Activated CD4-positive, alpha-beta T cell treated with anti-CD3 and anti-CD28 coated beads for 24 hours (primary cell): ENCODE data around the gene CCNQ.

ENCODE experiments used
- DNase-seq, 2 donors: peaks; one replicate each; pipeline ENCODE4 v3.0.0-alpha.2; 2020; ENCODE audit warnings: low read depth in 2 of 2

Gene CCNQ

DNA sequence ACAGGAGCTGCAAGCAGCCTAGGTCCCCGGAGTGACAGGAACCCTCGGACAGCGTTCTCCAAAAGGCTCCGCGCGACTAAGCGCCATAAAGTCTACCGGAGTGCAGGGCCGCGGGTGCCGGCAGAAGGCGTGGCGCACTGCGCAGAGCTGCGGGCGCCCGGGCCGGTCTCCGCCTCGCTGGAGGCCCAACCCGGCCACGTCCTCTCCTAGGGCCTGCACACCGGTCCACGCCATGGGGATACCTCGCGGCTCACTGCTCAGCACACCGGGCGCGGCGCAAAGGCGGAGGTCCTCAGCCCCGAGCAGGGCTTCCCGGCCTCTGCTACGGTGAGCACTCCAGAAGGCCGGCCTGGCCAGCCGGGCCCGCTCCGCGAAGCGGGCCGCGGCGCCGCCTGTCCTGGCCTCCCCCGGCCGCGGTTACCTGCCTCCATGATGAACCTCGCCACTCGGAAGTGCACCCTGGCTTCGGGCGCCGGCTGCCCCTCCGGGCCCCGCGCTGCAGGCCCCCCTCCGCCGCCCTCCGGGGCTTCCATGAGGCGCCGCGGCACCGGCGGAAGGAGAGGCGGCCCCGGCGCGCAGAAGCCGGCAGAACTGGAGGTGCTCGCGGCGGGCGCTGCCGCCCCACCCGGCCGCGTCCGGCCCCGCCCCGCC, at the start of gene CCNQ:
Gene CCNQ, minus strand, starts transcription at position 599 of the 651 bp plus-strand sequence. Its CDS starts 66 bp downstream, at position 533.
- DNase-seq = no peak

- DNase-seq = no peak
Measured at GRCh38 chrX:153647461-153648357, 48.8 kb upstream of the CCNQ start.

- no peak for DNase-seq
Measured at GRCh38 chrX:153646620-153647373, 47.9 kb upstream of the CCNQ start, which contains the start of gene DUSP9. Gene DUSP9, plus strand, starts transcription at chrX:153647203. Its CDS starts 751 bp downstream, at chrX:153647954.

DNA sequence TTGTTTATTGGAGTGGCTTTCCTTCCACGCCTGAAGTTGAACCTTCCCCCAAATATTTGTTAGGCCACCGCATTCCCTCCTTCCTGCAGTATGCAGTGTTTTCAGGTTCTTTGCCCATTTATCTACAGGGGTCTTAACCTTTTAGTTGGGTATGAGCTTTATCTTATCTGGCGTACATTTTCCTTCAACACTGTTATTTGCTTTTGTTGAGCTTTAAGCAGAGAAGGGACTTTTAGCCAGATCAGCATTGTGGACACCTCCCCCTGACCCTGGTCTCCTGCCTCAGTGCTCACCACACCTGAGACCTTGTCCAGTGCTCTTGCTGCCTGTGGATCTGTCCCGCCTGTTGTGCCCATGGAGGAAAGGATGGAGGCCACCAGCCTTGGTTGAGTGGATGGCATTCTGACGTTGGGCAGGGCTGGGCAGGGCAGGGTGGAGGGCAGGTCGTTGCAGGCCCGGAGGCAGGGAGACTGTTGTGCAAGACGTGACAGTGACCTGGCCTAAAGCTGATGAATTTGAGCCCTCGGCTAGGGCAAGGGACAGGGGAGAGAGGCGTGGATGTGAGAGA, 47.1 kb upstream of the CCNQ start:
- no peak for DNase-seq

DNA sequence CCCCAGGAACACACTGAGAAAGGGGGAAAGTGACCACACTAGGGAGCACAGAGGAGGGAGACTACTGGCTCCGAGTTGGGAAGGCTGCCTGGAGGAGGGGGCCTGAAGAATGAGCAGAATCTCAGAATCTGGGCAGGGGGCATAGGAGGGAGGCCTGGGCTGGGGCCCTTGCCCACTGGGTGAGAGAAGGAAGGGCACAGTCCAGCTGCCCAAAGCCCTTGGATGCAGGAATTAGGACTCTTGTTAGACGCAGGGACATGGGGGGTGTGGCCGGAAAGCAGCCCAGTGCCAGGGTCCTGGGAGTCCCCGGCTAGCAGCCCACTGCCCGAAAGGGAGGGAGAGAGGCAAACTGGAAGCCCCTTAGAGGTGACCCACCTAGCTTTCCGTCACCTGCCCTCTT, 46.2 kb upstream of the CCNQ start:
- DNase-seq = no peak

- DNase-seq = no peak
Measured at GRCh38 chrX:153644356-153645125, 45.6 kb upstream of the CCNQ start.

GRCh38 chrX:153643431-153644351, 44.8 kb upstream of the CCNQ start:
- DNase-seq = no peak

DNA sequence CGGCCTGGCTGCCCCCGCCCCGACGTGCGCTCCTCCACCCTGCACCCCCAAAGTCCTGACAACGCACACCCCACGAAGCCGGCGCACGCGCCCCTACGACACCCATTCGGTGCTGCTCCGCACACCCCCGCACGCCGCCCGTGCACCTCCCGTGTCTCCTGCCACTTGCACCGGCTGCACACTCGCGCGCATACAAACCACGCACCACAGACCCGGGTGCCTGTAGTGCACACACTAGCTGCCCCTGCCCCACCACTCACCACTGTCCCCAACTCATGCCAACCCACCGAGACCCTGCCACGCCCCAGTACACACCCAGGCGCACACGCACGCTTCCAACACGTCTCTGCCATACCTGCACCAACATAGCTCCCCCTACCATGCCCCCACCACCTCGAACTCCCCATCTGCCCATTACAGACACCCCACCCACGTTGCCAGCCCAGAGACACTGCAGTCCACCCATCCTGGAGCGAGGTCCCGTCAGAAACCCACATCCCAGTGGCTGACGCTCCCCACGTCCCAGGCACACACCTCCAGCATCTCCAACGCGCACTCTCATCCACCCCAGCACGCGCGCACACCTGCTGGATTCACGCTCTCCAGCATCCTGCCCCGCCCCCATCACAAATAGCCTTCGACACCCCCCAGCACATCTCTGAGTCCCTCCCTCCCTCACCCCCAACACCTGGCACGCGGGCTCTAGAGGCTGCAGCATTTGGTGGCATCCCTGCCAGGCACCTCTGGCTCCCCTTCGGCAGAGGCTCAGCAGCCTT, 43.9 kb upstream of the CCNQ start:
- DNase-seq = no peak

GRCh38 chrX:153642051-153642654, 43.2 kb upstream of the CCNQ start:
- no peak for DNase-seq

DNA sequence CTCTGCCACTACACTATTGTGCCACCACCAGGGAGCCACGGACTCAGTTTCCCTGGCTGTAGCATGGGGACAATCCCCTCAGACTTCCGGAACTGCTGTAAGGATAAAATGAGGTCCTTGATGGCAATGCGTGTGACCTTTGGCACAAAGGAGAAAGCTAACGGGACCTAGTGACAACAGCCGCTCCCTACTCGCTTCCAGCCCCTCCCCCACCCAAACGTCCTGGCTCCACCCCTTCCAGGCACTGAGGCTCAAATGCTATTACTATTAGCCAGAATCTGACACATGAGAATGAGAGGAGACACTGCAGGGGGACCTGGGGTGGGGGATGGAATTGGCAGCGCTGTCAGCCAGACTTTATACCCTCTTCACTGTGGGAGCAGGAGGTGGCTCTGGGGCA, 42.7 kb upstream of the CCNQ start:
- DNase-seq = no peak

DNA sequence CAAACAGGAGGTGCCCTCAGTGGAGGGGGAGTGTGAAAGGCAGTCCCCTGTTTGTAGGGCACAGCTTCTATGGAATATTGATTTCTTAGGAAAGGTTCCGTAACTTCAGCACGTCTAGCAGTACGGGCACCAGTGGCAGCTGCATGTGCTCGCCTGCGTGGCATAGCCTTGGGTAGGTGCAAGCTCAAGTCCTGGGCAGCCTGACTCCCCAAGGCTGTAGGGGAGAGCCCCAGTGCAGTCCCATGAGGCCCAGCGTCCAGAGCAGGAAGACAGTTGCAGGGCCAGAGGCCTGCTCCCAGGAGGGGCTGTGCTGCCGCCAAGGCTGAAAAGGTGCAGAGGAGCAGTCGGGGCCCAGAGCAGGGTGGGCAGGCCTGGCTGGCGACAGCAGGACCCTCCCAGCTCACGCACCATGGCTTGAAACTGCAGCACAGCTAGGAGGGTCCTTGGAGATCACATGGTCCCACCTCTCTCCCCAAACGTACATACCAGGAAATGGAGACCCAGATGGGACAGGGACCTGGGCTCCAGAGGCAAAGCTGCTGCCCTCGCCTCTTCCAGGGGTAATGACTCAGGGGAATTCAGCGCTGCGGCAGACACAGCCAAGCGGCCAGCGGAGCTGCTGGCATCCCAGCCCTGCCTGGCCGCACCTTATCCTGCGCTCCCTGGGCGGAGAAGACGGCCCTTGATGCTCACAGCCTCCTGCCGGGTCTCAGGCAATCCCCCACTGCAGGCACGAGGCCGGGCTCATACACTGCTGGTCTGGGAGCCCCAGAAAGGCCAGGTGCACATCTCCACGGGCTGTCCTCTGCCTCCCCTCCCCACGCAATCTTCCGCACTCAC, 42.0 kb upstream of the CCNQ start:
- DNase-seq = no peak

DNA sequence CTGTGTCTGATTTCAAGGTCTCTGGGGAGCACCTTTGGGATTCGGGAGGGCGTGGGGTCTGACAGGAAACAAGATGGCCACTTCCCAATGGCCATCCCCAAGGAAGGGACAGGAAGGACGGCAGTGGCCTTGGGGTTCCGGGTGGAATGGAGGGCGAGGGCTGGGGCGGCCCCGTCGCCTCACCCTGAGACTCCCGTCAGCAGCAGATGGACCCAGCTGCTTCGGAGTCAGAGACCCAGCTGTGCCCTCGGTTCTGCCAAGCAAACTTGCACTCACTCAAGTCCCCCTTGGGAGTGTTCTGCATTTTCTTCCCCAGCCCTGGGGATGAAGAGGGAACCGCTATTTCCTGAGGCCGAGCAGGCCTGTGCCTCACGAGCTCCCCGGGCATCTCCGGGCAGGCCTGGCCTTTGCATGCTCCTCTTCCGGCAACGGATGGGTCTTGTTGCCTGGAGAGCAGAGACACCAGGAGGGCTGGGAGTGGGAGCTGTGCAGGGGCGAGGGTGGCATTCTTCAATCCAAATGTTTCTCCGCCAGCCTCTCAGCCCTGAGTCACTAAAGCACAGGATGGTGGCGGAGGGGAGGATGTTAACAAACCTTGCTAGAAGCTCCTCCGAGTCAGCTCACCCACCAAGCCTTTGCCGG, 41.2 kb upstream of the CCNQ start:
- no peak for DNase-seq

- DNase-seq = no peak
Measured at GRCh38 chrX:153639177-153640044, 40.5 kb upstream of the CCNQ start.

DNA sequence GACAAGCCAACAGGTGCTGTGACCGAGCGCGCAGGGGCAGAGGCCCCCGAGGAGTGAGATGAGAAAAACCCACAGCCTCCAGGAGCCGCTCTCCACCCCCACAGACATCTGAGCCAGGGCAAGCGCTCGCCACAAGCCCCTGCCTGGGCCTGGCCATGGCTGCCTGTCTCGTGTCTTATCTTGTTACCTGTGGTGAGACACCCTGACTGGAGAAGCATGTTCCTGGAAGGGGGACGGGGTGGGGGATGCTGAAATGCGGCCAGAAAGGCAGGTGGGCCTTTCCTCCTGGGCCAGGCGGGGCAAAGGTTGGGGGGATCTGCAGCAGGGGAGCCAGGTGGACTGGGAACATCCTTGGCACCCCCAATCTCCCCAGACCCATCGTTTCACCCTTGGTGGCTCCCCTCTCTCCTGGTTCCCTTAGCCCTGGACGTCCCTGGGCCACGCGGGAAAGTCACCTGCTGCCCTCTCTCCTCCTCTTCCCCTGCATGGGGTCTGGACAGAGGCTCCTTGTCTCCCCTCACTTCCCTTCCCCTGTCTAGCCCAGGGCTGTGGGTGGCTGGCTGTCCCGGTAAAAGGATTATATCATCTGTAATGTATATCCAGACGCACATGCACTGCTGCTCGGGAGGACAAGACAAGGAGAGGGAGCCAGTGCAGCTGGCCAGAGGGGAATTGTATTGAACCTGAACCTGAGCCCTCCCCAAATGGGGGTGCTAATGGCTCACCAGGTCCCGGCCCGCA, 39.7 kb upstream of the CCNQ start:
- no peak for DNase-seq

GRCh38 chrX:153638041-153638371, 39.1 kb upstream of the CCNQ start:
- no peak for DNase-seq
